ENCODE data around the gene OGT.

Gene OGT

GRCh38 chrX:71618787-71619186 is 85.9 kb downstream of the OGT start:
- no peak for TF ChIP-seq CTCF (IDR thresholded peaks at IDR 0.05; ENCODE audit: unreplicated experiment in 3 of 3)
- Mint-ChIP-seq H3K36me3 (ENCODE audit: low read depth) (peaks cover 13% of the 10 kb centered on the region), H3K4me3 (no peak overlapping the region), H3K4me1 (peaks cover 18% of the 10 kb centered on the region), H3K27ac (no peak overlapping the region), H3K9me3 (peaks cover 19% of the 10 kb centered on the region), H3K27me3 (ENCODE audit: low read depth) (no peaks in the 10 kb centered on the region)

- no peak for TF ChIP-seq CTCF (IDR thresholded peaks at IDR 0.05; ENCODE audit: unreplicated experiment in 3 of 3)
- Mint-ChIP-seq H3K4me1 (peaks cover 18% of the 10 kb centered on the region), H3K9me3 (peaks cover 19% of the 10 kb centered on the region), H3K27me3 (ENCODE audit: low read depth) (no peaks in the 10 kb centered on the region), H3K27ac (no peak overlapping the region), H3K36me3 (ENCODE audit: low read depth) (peaks cover 13% of the 10 kb centered on the region), H3K4me3 (no peak overlapping the region)
These were observed 86.3 kb downstream of the OGT start for GRCh38 chrX:71619193-71619592.

- no peaks in the 10 kb centered on the region for H3K27me3 Mint-ChIP-seq (ENCODE audit: low read depth)
- peaks cover 16% of the 10 kb centered on the region for H3K9me3 Mint-ChIP-seq
- H3K27ac Mint-ChIP-seq = no peak overlapping the region
- no peak for TF ChIP-seq CTCF (IDR thresholded peaks at IDR 0.05; ENCODE audit: unreplicated experiment in 3 of 3)
- H3K4me3 Mint-ChIP-seq = no peak overlapping the region
- H3K36me3 Mint-ChIP-seq (ENCODE audit: low read depth) = peaks cover 9% of the 10 kb centered on the region
- H3K4me1 Mint-ChIP-seq = peaks cover 18% of the 10 kb centered on the region
These were observed 87.1 kb downstream of the OGT start for GRCh38 chrX:71619986-71620385.

GRCh38 chrX:71621603-71622002 is 88.7 kb downstream of the OGT start:
- H3K4me3 Mint-ChIP-seq = no peak overlapping the region
- no peaks in the 10 kb centered on the region for H3K27me3 Mint-ChIP-seq (ENCODE audit: low read depth)
- peaks cover 18% of the 10 kb centered on the region for H3K4me1 Mint-ChIP-seq
- peaks cover 7% of the 10 kb centered on the region for H3K9me3 Mint-ChIP-seq
- peaks cover 3% of the 10 kb centered on the region for H3K36me3 Mint-ChIP-seq (ENCODE audit: low read depth)
- TF ChIP-seq CTCF (IDR thresholded peaks at IDR 0.05; ENCODE audit: unreplicated experiment in 3 of 3) = no peak
- peak overlapping the region; percentile 24 to 95 (median 66) for H3K27ac Mint-ChIP-seq

GRCh38 chrX:71622032-71622575 is 89.2 kb downstream of the OGT start:
- no peak for TF ChIP-seq CTCF (IDR thresholded peaks at IDR 0.05; ENCODE audit: unreplicated experiment in 3 of 3)
- peaks cover 3% of the 10 kb centered on the region for H3K36me3 Mint-ChIP-seq (ENCODE audit: low read depth)
- H3K27ac Mint-ChIP-seq = peak overlapping the region in 2 of 3 experiments; percentile 24 to 95
- peaks cover 18% of the 10 kb centered on the region for H3K4me1 Mint-ChIP-seq
- no peaks in the 10 kb centered on the region for H3K27me3 Mint-ChIP-seq (ENCODE audit: low read depth)
- peaks cover 7% of the 10 kb centered on the region for H3K9me3 Mint-ChIP-seq
- no peak overlapping the region for H3K4me3 Mint-ChIP-seq

Measured in nephron (organoid).